Activated CD8-positive, alpha-beta T cell treated with anti-CD3 and anti-CD28 coated beads for 36 hours (primary cell): ENCODE data around the gene UBA5. TPM values are rescaled to one million over a fixed set of nuclear protein-coding genes. Genes with fewer than 3 reads are reported as not detected.
A peak's percentile ranks its signal among the peaks of the same experiment; 100 is the strongest.

ENCODE experiments used
- ATAC-seq: fragments of 200-7000 bp; cut with Tn5 transposase; one replicate; pipeline ENCODE4 v1.10.0; 2021; ENCODE audit warnings: mild to moderate bottlenecking, moderate library complexity
- CTCF ChIA-PET: fragments of 350-600 bp; sonication (Branson Sonifier 250); formaldehyde crosslinking; loops from one replicate; lab custom pipeline; 2021; ENCODE audit warnings: antibody characterized with exemption; lab: Charles Lee
- POLR2A ChIA-PET: fragments of 350-600 bp; sonication (Branson Sonifier 250); formaldehyde crosslinking; loops from one replicate; lab custom pipeline; 2021; ENCODE audit warnings: antibody characterized with exemption; lab: Charles Lee
- DNase-seq: peaks from one replicate; pipeline ENCODE4 v3.0.0-alpha.2; 2020
- H3K27ac Mint-ChIP-seq: one replicate; pipeline ENCODE4 v1.8.0; 2021; ENCODE audit warnings: mild to moderate bottlenecking, mixed read lengths
- H3K27me3 Mint-ChIP-seq: one replicate; pipeline ENCODE4 v1.8.0; 2021; ENCODE audit warnings: mixed read lengths
- H3K36me3 Mint-ChIP-seq: one replicate; pipeline ENCODE4 v1.8.0; 2021; ENCODE audit warnings: low read depth, mixed read lengths
- H3K4me1 Mint-ChIP-seq: one replicate; pipeline ENCODE4 v1.8.0; 2021; ENCODE audit warnings: low read depth, mixed read lengths
- H3K4me3 Mint-ChIP-seq: one replicate; pipeline ENCODE4 v1.8.0; 2021; ENCODE audit warnings: mild to moderate bottlenecking, moderate library complexity, mixed read lengths
- H3K9me3 Mint-ChIP-seq: one replicate; pipeline ENCODE4 v1.8.0; 2021; ENCODE audit warnings: mixed read lengths
- CTCF ChIP-seq: fragments of 200-600 bp; IDR thresholded peaks from one replicate; pipeline ENCODE4 v1.8.0; 2022; ENCODE audit warnings: antibody characterized with exemption, mild to moderate bottlenecking
- intact Hi-C: fragments of 100-400 bp; cut with micrococcal nuclease; formaldehyde crosslinking; loops from one replicate; pipeline ENCODE4 v1.10.0; 2022
- total RNA-seq, 2 experiments: library from RNA; stranded (reverse); gene quantifications; one replicate each; pipeline ENCODE4 v1.2.3, GENCODE V29; 2021

The UBA5 gene
- total RNA-seq, 2 experiments from 2014 or later: 67.7 to 69.4 TPM

- ChIA-PET CTCF (interaction anchor here (0.6 to 1.7 kb wide), 4 partner anchors 12 to 72 kb away, joined by 3 to 6 read pairs (median 3); no protein-coding TSS in a partner anchor), POLR2A (interaction anchor here (0.6 kb wide), 1 partner anchor 18 kb away, joined by 3 read pairs; no protein-coding TSS in a partner anchor)
- peaks cover 21% of the 10 kb centered on the region for H3K4me1 Mint-ChIP-seq
- no peaks in the 10 kb centered on the region for H3K9me3 Mint-ChIP-seq
- intact Hi-C loops: no loop called here
- H3K4me3 Mint-ChIP-seq: no peak overlapping the region
- no peak for ATAC-seq
- H3K27ac Mint-ChIP-seq: no peak overlapping the region
- no peak for DNase-seq
- H3K27me3 Mint-ChIP-seq: no peaks in the 10 kb centered on the region
- peaks cover 29% of the 10 kb centered on the region for H3K36me3 Mint-ChIP-seq
- no peak for TF ChIP-seq CTCF
Measured at GRCh38 chr3:132713977-132714727, 54.0 kb downstream of the UBA5 start.

GRCh38 chr3:132716372-132716771 lies 56.2 kb downstream of the UBA5 start:
- ChIA-PET CTCF (interaction anchor here (1.3 to 1.8 kb wide), 3 partner anchors 11 to 56 kb away, joined by 3 to 5 read pairs (median 4); partner anchors contain the start of gene UBA5), POLR2A (no interaction called here)
- no peaks in the 10 kb centered on the region for H3K27me3 Mint-ChIP-seq
- intact Hi-C loops: no loop called here
- H3K4me1 Mint-ChIP-seq: peaks cover 39% of the 10 kb centered on the region
- no peak overlapping the region for H3K27ac Mint-ChIP-seq
- H3K4me3 Mint-ChIP-seq: no peak overlapping the region
- DNase-seq: no peak
- H3K36me3 Mint-ChIP-seq: peaks cover 35% of the 10 kb centered on the region
- no peak for TF ChIP-seq CTCF
- ATAC-seq: no peak
- H3K9me3 Mint-ChIP-seq: no peaks in the 10 kb centered on the region

GRCh38 chr3:132720228-132720627 lies 60.1 kb downstream of the UBA5 start:
- POLR2A ChIA-PET: interaction anchor here (0.8 kb wide), 1 partner anchor 12 kb away, joined by 3 read pairs; no protein-coding TSS in a partner anchor
- Mint-ChIP-seq H3K9me3 (no peaks in the 10 kb centered on the region), H3K4me1 (peaks cover 44% of the 10 kb centered on the region), H3K4me3 (peak overlapping the region; percentile 91), H3K27me3 (no peaks in the 10 kb centered on the region), H3K36me3 (peaks cover 32% of the 10 kb centered on the region), H3K27ac (peak overlapping the region; percentile 57)
- DNase-seq: no peak
- TF ChIP-seq CTCF: no peak
- CTCF ChIA-PET: no interaction called here
- no peak for ATAC-seq
- intact Hi-C loops: no loop called here

- Mint-ChIP-seq H3K9me3 (no peaks in the 10 kb centered on the region), H3K4me1 (peaks cover 37% of the 10 kb centered on the region), H3K27ac (peak overlapping the region; percentile 83), H3K4me3 (peak overlapping the region; percentile 91), H3K27me3 (no peaks in the 10 kb centered on the region), H3K36me3 (peaks cover 27% of the 10 kb centered on the region)
- intact Hi-C loops: no loop called here
- POLR2A ChIA-PET: interaction anchor here (1.1 kb wide), 1 partner anchor 856 kb away, joined by 3 read pairs; no protein-coding TSS in a partner anchor
- peak; percentile 35 for DNase-seq
- ATAC-seq: no peak
- CTCF ChIA-PET: no interaction called here
- no peak for TF ChIP-seq CTCF
Measured at GRCh38 chr3:132721479-132722164, 61.5 kb downstream of the UBA5 start.
